ENCODE measurements around the gene TESK2. TPM values are rescaled to one million over a fixed set of nuclear protein-coding genes. Genes with fewer than 3 reads are reported as not detected.

Gene TESK2
- total and polyA plus RNA-seq, 2 of the 8 experiments (the other 6 are each of a cell fraction or from before 2014, with no cell fraction given) = 10.8 to 12.6 TPM

DNA sequence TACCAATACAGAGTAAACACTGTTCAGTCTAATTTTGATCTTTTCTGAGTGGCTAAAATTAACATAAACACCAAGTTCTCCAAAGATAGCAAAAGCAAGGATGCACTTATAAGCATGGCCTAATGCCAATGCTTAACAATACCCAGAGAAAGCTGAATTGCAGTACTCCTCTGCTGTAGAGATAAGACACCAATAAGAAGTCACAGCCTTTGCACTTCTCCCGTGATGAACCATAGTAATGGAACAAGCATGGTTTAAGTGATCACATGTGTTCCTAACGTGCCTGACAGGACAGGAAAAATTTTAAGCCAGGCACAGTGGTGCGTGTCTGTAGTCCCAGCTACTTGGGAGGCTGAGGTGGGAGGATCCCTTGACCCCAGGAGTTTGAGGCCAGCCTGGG is 25.1 kb upstream of the TESK2 start:
- Histone ChIP-seq H4K20me1 (replicated peaks in 1 of 2; ENCODE audit: control insufficient read depth in 1 of 2, insufficient read depth in 2 of 2, low read length in 2 of 2) (peaks cover 22 to 36% of the 10 kb centered on the region in 2 experiments), H3K23me2 (ENCODE audit: low read depth, low read length) (peaks cover 3% of the 10 kb centered on the region; the same call in 1 of the 2 replicates), H4K5ac (ENCODE audit: insufficient read length, low read depth, low read length) (no peak overlapping the region), H3K9ac (replicated peaks in 1 of 4; ENCODE audit: extremely low read depth in 1 of 4, low read depth in 3 of 4, low read length in 3 of 4) (no peak overlapping the region), H3K79me2 (ENCODE audit: control insufficient read depth in 1 of 2, insufficient read depth in 2 of 2, low read length in 2 of 2) (peaks cover 24 to 51% of the 10 kb centered on the region in 2 experiments), H3K4me2 (ENCODE audit: insufficient read depth in 1 of 2, low read depth in 2 of 2, low read length in 2 of 2) (no peak overlapping the region), H2BK20ac (ENCODE audit: low read length) (no peak overlapping the region), H3K4me1 (replicated peaks in 1 of 4; ENCODE audit: control insufficient read depth in 3 of 4, insufficient read depth in 4 of 4, low read length in 3 of 4) (peaks cover 0 to 2% (median 0%) of the 10 kb centered on the region in 4 experiments; a peak in 2 of 7 replicates), H2BK5ac (ENCODE audit: low read depth, low read length) (no peak overlapping the region), H2AFZ (ENCODE audit: low read length) (no peak overlapping the region), H2AK5ac (ENCODE audit: low read depth, low read length) (no peak overlapping the region), H3K4ac (replicated peaks; ENCODE audit: insufficient read length, low read depth, low read length) (no peak overlapping the region), H2BK15ac (ENCODE audit: low read length) (no peak overlapping the region), H3K18ac (ENCODE audit: extremely low read depth, low read length) (no peak overlapping the region), H3K4me3 (ENCODE audit: extremely low read depth in 1 of 4, insufficient read depth in 2 of 4, low read depth in 3 of 4, low read length in 4 of 4) (no peak overlapping the region), H3K23ac (ENCODE audit: insufficient read length) (no peak overlapping the region), H3K36me3 (ENCODE audit: control insufficient read depth in 2 of 4, insufficient read depth in 4 of 4, low read length in 3 of 4) (peaks cover 40 to 82% (median 70%) of the 10 kb centered on the region in 4 experiments), H2BK120ac (replicated peaks; ENCODE audit: low read depth, low read length) (no peak overlapping the region), H3K9me3 (ENCODE audit: insufficient read depth in 2 of 2, low read depth in 1 of 2, low read length in 1 of 2) (no peaks in the 10 kb centered on the region), H3K27ac (ENCODE audit: low read depth, low read length) (no peak overlapping the region), H3K79me1 (ENCODE audit: low read depth, low read length) (no peaks in the 10 kb centered on the region), H4K91ac (replicated peaks; ENCODE audit: insufficient read length, low read length) (no peak overlapping the region), H2BK12ac (ENCODE audit: low read depth, low read length) (no peak overlapping the region), H3K14ac (ENCODE audit: insufficient read length) (no peak overlapping the region), H4K8ac (ENCODE audit: extremely low read depth, insufficient read depth, low read length) (no peak overlapping the region), H3K27me3 (replicated peaks in 1 of 4; ENCODE audit: control insufficient read depth in 3 of 4, extremely low read depth in 1 of 4, insufficient read depth in 3 of 4, low read length in 3 of 4) (no peaks in the 10 kb centered on the region), H3K56ac (replicated peaks; ENCODE audit: insufficient read length, low read depth, low read length) (no peak overlapping the region)
- ChIA-PET CTCF (ENCODE audit: partially characterized antibody) (interaction anchor here (0.6 to 5.4 kb wide), 7 partner anchors 8 to 495 kb away, joined by 3 to 53 read pairs (median 4); no protein-coding TSS in a partner anchor), POLR2A (ENCODE audit: partially characterized antibody) (interaction anchor here (0.9 to 13.3 kb wide), 8 partner anchors 9 to 188 kb away, joined by 3 to 741 read pairs (median 10); partner anchors contain the start of genes AKR1A1, CCDC163, MMACHC and NASP)
- no peak for TF ChIP-seq BRCA1 (IDR thresholded peaks at IDR 0.05; ENCODE audit: low read depth, low read length)
- no peak for TF ChIP-seq POU5F1 (IDR thresholded peaks at IDR 0.05; ENCODE audit: low read depth, low read length)
- no peak for TF ChIP-seq NANOG (IDR thresholded peaks at IDR 0.05; ENCODE audit: insufficient read depth, low read depth, low read length, poor library complexity, severe bottlenecking)
- TF ChIP-seq RXRA (IDR thresholded peaks at IDR 0.05; ENCODE audit: insufficient read depth, low read depth, low read length) = no peak
- no peak for TF ChIP-seq SAP30 (IDR thresholded peaks at IDR 0.05; ENCODE audit: insufficient read depth, insufficient replicate concordance, low read length)
- no peak for TF ChIP-seq FOSL1 (IDR thresholded peaks at IDR 0.05; ENCODE audit: insufficient read depth, low read depth, low read length)
- no peak for TF ChIP-seq CBX8 (IDR thresholded peaks at IDR 0.05; ENCODE audit: borderline replicate concordance, low read depth, low read length)
- no peak for TF ChIP-seq EP300 (IDR thresholded peaks at IDR 0.05; ENCODE audit: borderline replicate concordance in 1 of 2, low read depth in 2 of 2, low read length in 2 of 2)
- FAIRE-seq = no peak
- WGBS, 2 experiments (ENCODE audit: extremely low coverage in 1 of 2, insufficient coverage in 1 of 2, insufficient read length in 1 of 2, insufficient replicate concordance in 2 of 2, low coverage in 1 of 2, low lambda C conversion rate in 2 of 2, missing lambda C conversion rate in 1 of 2) = 86% methylated on average over 3 of the region's 3 CpGs; no CpG with 5 or more reads in 1 of the 2 experiments
- DNase-seq (ENCODE audit: low read depth in 1 of 2, low spot score in 2 of 2) = no peak
